ENCODE measurements around the gene PIR. TPM values are rescaled to one million over a fixed set of nuclear protein-coding genes. Genes with fewer than 3 reads are reported as not detected.

Gene PIR
- total RNA-seq, 1 experiment from 2014 or later = 27.5 TPM

- Histone ChIP-seq H3K36me3 (ENCODE audit: control insufficient read depth in 1 of 2, insufficient read depth in 2 of 2, low read length in 2 of 2) (no peaks in the 10 kb centered on the region), H4K20me1 (ENCODE audit: insufficient read depth) (no peaks in the 10 kb centered on the region), H3K9me2 (ENCODE audit: insufficient read depth) (no peaks in the 10 kb centered on the region), H3K4me1 (ENCODE audit: control insufficient read depth in 1 of 2, insufficient read depth in 2 of 2, low read length in 2 of 2) (no peaks in the 10 kb centered on the region), H2AFZ (ENCODE audit: low read depth, low read length, poor library complexity, severe bottlenecking) (no peak overlapping the region), H3K9me3 (ENCODE audit: control insufficient read depth in 1 of 2, insufficient read depth in 1 of 2, low read depth in 1 of 2, low read length in 2 of 2) (no peaks in the 10 kb centered on the region), H3K9ac (ENCODE audit: low read length) (no peak overlapping the region), H3K79me2 (ENCODE audit: insufficient read depth, low read length) (no peaks in the 10 kb centered on the region), H3K4me3 (replicated peaks in 1 of 2; ENCODE audit: low read depth in 1 of 2, low read length in 2 of 2) (no peak overlapping the region), H3K27ac (ENCODE audit: low read depth, low read length) (no peak overlapping the region), H3K27me3 (ENCODE audit: insufficient read depth, low read length) (no peaks in the 10 kb centered on the region), H3K4me2 (ENCODE audit: low read length) (no peak overlapping the region)
- ChIA-PET POLR2A (no interaction called here), RAD21 (ENCODE audit: low non-redundant PET in 1 of 2, low total read pairs in 2 of 2, uncharacterized antibody in 2 of 2, unreplicated experiment in 2 of 2) (no interaction called here), CTCF (no interaction called here)
- ATAC-seq (no peak), DNase-seq (ENCODE audit: low read depth, low spot score) (no peak)
- BruUV-seq (replicated peaks) = no TSS peak
- TF ChIP-seq, protein P1, sequence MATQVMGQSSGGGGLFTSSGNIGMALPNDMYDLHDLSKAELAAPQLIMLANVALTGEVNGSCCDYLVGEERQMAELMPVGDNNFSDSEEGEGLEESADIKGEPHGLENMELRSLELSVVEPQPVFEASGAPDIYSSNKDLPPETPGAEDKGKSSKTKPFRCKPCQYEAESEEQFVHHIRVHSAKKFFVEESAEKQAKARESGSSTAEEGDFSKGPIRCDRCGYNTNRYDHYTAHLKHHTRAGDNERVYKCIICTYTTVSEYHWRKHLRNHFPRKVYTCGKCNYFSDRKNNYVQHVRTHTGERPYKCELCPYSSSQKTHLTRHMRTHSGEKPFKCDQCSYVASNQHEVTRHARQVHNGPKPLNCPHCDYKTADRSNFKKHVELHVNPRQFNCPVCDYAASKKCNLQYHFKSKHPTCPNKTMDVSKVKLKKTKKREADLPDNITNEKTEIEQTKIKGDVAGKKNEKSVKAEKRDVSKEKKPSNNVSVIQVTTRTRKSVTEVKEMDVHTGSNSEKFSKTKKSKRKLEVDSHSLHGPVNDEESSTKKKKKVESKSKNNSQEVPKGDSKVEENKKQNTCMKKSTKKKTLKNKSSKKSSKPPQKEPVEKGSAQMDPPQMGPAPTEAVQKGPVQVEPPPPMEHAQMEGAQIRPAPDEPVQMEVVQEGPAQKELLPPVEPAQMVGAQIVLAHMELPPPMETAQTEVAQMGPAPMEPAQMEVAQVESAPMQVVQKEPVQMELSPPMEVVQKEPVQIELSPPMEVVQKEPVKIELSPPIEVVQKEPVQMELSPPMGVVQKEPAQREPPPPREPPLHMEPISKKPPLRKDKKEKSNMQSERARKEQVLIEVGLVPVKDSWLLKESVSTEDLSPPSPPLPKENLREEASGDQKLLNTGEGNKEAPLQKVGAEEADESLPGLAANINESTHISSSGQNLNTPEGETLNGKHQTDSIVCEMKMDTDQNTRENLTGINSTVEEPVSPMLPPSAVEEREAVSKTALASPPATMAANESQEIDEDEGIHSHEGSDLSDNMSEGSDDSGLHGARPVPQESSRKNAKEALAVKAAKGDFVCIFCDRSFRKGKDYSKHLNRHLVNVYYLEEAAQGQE (IDR thresholded peaks at IDR 0.05; ENCODE audit: low read depth) = no peak
- no peak for TF ChIP-seq CEBPB (IDR thresholded peaks at IDR 0.05; ENCODE audit: low read depth)
- no peak for TF ChIP-seq CBX3 (IDR thresholded peaks at IDR 0.05; ENCODE audit: low read depth)
- no peak for TF ChIP-seq POLR2A (IDR thresholded peaks at IDR 0.05; ENCODE audit: borderline replicate concordance, extremely low read depth, insufficient read depth, insufficient read length)
- TF ChIP-seq, protein P2, sequence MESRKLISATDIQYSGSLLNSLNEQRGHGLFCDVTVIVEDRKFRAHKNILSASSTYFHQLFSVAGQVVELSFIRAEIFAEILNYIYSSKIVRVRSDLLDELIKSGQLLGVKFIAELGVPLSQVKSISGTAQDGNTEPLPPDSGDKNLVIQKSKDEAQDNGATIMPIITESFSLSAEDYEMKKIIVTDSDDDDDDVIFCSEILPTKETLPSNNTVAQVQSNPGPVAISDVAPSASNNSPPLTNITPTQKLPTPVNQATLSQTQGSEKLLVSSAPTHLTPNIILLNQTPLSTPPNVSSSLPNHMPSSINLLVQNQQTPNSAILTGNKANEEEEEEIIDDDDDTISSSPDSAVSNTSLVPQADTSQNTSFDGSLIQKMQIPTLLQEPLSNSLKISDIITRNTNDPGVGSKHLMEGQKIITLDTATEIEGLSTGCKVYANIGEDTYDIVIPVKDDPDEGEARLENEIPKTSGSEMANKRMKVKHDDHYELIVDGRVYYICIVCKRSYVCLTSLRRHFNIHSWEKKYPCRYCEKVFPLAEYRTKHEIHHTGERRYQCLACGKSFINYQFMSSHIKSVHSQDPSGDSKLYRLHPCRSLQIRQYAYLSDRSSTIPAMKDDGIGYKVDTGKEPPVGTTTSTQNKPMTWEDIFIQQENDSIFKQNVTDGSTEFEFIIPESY (IDR thresholded peaks at IDR 0.05; ENCODE audit: extremely low read depth, insufficient replicate concordance, low read length) = no peak
- TF ChIP-seq MAX (IDR thresholded peaks at IDR 0.05) = no peak
- no peak for TF ChIP-seq FOSL1 (IDR thresholded peaks at IDR 0.05; ENCODE audit: low read depth)
- no peak for TF ChIP-seq ELF1 (IDR thresholded peaks at IDR 0.05; ENCODE audit: borderline replicate concordance, low read depth)
- TF ChIP-seq ZFX (IDR thresholded peaks at IDR 0.05) = no peak
- no peak for TF ChIP-seq EZH2phosphoT487 (IDR thresholded peaks at IDR 0.05; ENCODE audit: borderline replicate concordance)
- intact Hi-C loops (cut with micrococcal nuclease) = no loop called here
Observed at GRCh38 chrX:15418707-15419181, 74.4 kb downstream of the PIR start.

All from HCT116 (cell line).